GM19328 (cell line): ENCODE results near the gene FMO4.
"Not testable (repeated sequence)": the region's sequence is repeated elsewhere in the genome, so short reads cannot be mapped to it uniquely, and the experiment has no call there.

Experiments used
- ATAC-seq: cut with Tn5 transposase; IDR thresholded peaks from one replicate; pipeline ENCODE4 v1.9.1; 2021; ENCODE audit warnings: mild to moderate bottlenecking, moderate library complexity; ENCODE audit not compliant: unreplicated experiment

The FMO4 gene

GRCh38 chr1:171334024-171334640, 20.1 kb downstream of the FMO4 start:
- no peak for ATAC-seq

GRCh38 chr1:171335964-171336363, 22.0 kb downstream of the FMO4 start:
- no peak for ATAC-seq

GRCh38 chr1:171339345-171339744, 25.4 kb downstream of the FMO4 start:
- not testable (repeated sequence) for ATAC-seq

GRCh38 chr1:171343727-171344472, 29.9 kb downstream of the FMO4 start:
- ATAC-seq: no peak

- no peak for ATAC-seq
Observed at GRCh38 chr1:171344473-171344820, 30.5 kb downstream of the FMO4 start.

- no peak for ATAC-seq
Observed at GRCh38 chr1:171345536-171345935, 31.6 kb downstream of the FMO4 start.

GRCh38 chr1:171346881-171347280, 32.9 kb downstream of the FMO4 start:
- ATAC-seq: no peak

- no peak for ATAC-seq
Observed at GRCh38 chr1:171350594-171350993, 36.6 kb downstream of the FMO4 start.

GRCh38 chr1:171351961-171352360, 38.0 kb downstream of the FMO4 start:
- ATAC-seq: no peak

- ATAC-seq: no peak
Observed at GRCh38 chr1:171352554-171352953, 38.6 kb downstream of the FMO4 start.

GRCh38 chr1:171355727-171356126, 41.7 kb downstream of the FMO4 start:
- no peak for ATAC-seq

- ATAC-seq: no peak
Observed at GRCh38 chr1:171357179-171357578, 43.2 kb downstream of the FMO4 start.

GRCh38 chr1:171359355-171359648, 45.3 kb downstream of the FMO4 start:
- not testable (repeated sequence) for ATAC-seq

- ATAC-seq: not testable (repeated sequence)
Observed at GRCh38 chr1:171359731-171360527, 45.9 kb downstream of the FMO4 start.

- no peak for ATAC-seq
Observed at GRCh38 chr1:171366085-171366484, 52.1 kb downstream of the FMO4 start.

GRCh38 chr1:171366816-171367215, 52.8 kb downstream of the FMO4 start:
- no peak for ATAC-seq

- no peak for ATAC-seq
Observed at GRCh38 chr1:171367436-171367835, 53.5 kb downstream of the FMO4 start.

- no peak for ATAC-seq
Observed at GRCh38 chr1:171372418-171373084, 58.6 kb downstream of the FMO4 start.

GRCh38 chr1:171373357-171374122, 59.6 kb downstream of the FMO4 start:
- not testable (repeated sequence) for ATAC-seq

- no peak for ATAC-seq
Observed at GRCh38 chr1:171379846-171380245, 65.9 kb downstream of the FMO4 start.

- ATAC-seq: no peak
Observed at GRCh38 chr1:171381866-171382210, 67.9 kb downstream of the FMO4 start.
